Measurements from ENCODE around the gene TUBA8.
"Not testable (repeated sequence)": the region's sequence is repeated elsewhere in the genome, so short reads cannot be mapped to it uniquely, and the experiment has no call there.

The TUBA8 gene

GRCh38 chr22:18126606-18127005 lies 16.0 kb downstream of the TUBA8 start:
- DNase-seq, result no peak

GRCh38 chr22:18130018-18130417 lies 19.4 kb downstream of the TUBA8 start:
- no peak for DNase-seq

GRCh38 chr22:18130699-18131429 lies 20.3 kb downstream of the TUBA8 start:
- no peak for DNase-seq

- no peak for DNase-seq
Observed at GRCh38 chr22:18133452-18133851, 22.8 kb downstream of the TUBA8 start.

- no peak for DNase-seq
Observed at GRCh38 chr22:18136563-18137320, 26.1 kb downstream of the TUBA8 start.

- not testable (repeated sequence) for DNase-seq
Observed at GRCh38 chr22:18141004-18141403, 30.4 kb downstream of the TUBA8 start.

- no peak for DNase-seq
Observed at GRCh38 chr22:18144105-18144504, 33.5 kb downstream of the TUBA8 start.

- DNase-seq, result no peak
Observed at GRCh38 chr22:18145676-18146388, 35.2 kb downstream of the TUBA8 start.

GRCh38 chr22:18146389-18146753 lies 35.8 kb downstream of the TUBA8 start:
- DNase-seq, result no peak

- no peak for DNase-seq
Observed at GRCh38 chr22:18147791-18148190, 37.2 kb downstream of the TUBA8 start.

- DNase-seq, result no peak
Observed at GRCh38 chr22:18148293-18148965, 37.8 kb downstream of the TUBA8 start.

- DNase-seq, result no peak
Observed at GRCh38 chr22:18152519-18152918, 41.9 kb downstream of the TUBA8 start.

GRCh38 chr22:18154821-18155390 lies 44.3 kb downstream of the TUBA8 start:
- no peak for DNase-seq

GRCh38 chr22:18155546-18155945 lies 44.9 kb downstream of the TUBA8 start:
- DNase-seq, result not testable (repeated sequence)

GRCh38 chr22:18156878-18157713 lies 46.5 kb downstream of the TUBA8 start:
- DNase-seq, result peak in 47 of 56 donors; percentile 5 to 81 (median 32)

- DNase-seq, result no peak
Observed at GRCh38 chr22:18157714-18158028, 47.1 kb downstream of the TUBA8 start.

- not testable (repeated sequence) for DNase-seq
Observed at GRCh38 chr22:18160641-18161040, 50.0 kb downstream of the TUBA8 start.

- not testable (repeated sequence) for DNase-seq
Observed at GRCh38 chr22:18163843-18164242, 53.2 kb downstream of the TUBA8 start.

GRCh38 chr22:18164584-18164983 lies 54.0 kb downstream of the TUBA8 start:
- DNase-seq, result not testable (repeated sequence)

- DNase-seq, result not testable (repeated sequence)
Observed at GRCh38 chr22:18165356-18165755, 54.7 kb downstream of the TUBA8 start.
